HL-60 (cell line): ENCODE data around the gene LYVE1.

Experiments
- DNase-seq, 2 experiments: peaks; one replicate each; pipeline ENCODE4 v3.0.0-alpha.2; 2010 to 2020; ENCODE audit warnings: low read depth in 1 of 2, low spot score in 1 of 2
- H3K27ac ChIP-seq: fragments of 250-450 bp; sonication (Bioruptor Pico); replicated peaks from 2 replicates; pipeline ENCODE4 v1.5.1; 2020; ENCODE audit warnings: mild to moderate bottlenecking, moderate library complexity
- H3K27me3 ChIP-seq: fragments of 250-450 bp; sonication (Bioruptor Pico); 2 replicates; pipeline ENCODE4 v1.5.1; 2021; ENCODE audit warnings: mild to moderate bottlenecking, moderate library complexity; ENCODE audit not compliant: insufficient read depth, poor library complexity, severe bottlenecking
- H3K4me3 ChIP-seq: replicated peaks from 2 replicates; pipeline ENCODE4 v1.5.1; 2011; ENCODE audit warnings: mild to moderate bottlenecking, control low read depth, low read length; ENCODE audit not compliant: insufficient read depth
- GABPA ChIP-seq: IDR thresholded peaks from 2 replicates; pipeline ENCODE4 v1.6.1; 2012; ENCODE audit warnings: low read depth
- POLR2AphosphoS5 ChIP-seq: IDR thresholded peaks from 2 replicates; pipeline ENCODE4 v1.6.1; 2012; ENCODE audit warnings: low read depth
- SPI1 ChIP-seq: IDR thresholded peaks from 2 replicates; pipeline ENCODE4 v1.6.1; 2012; ENCODE audit warnings: low read depth, mild to moderate bottlenecking, borderline replicate concordance
- TF ChIP-seq, protein P1 (sequence below): IDR thresholded peaks from 2 replicates; pipeline ENCODE4 v1.6.1; 2012; ENCODE audit warnings: low read depth; ENCODE audit not compliant: insufficient replicate concordance
- TF ChIP-seq, protein P2 (sequence below): IDR thresholded peaks from one replicate; pipeline ENCODE4 v1.5.1; 2011; ENCODE audit warnings: low read length, control low read depth, inconsistent platforms; ENCODE audit not compliant: insufficient read depth

LYVE1 gene

DNA sequence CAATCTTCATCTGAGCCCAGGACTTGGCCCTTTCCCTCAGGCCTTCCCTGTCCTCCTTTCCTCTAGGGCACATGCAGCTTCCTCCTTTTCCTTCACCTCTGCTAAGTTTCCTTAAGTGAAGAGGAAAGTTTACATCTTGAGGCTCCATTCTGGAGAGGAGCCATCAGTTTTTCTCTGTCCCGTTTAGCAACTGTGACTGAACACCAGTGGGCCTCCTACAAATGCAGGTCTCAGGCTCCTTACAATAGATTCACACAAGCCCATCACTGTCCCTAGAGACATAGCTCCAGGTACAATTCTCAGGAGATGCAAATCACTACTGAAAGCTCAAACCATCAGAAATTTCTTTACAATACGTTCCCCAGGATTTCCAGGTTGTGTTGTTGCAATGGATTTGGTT, 23.3 kb upstream of the LYVE1 start:
- Histone ChIP-seq H3K27me3 (no peaks in the 10 kb centered on the region), H3K4me3 (no peak overlapping the region)

DNA sequence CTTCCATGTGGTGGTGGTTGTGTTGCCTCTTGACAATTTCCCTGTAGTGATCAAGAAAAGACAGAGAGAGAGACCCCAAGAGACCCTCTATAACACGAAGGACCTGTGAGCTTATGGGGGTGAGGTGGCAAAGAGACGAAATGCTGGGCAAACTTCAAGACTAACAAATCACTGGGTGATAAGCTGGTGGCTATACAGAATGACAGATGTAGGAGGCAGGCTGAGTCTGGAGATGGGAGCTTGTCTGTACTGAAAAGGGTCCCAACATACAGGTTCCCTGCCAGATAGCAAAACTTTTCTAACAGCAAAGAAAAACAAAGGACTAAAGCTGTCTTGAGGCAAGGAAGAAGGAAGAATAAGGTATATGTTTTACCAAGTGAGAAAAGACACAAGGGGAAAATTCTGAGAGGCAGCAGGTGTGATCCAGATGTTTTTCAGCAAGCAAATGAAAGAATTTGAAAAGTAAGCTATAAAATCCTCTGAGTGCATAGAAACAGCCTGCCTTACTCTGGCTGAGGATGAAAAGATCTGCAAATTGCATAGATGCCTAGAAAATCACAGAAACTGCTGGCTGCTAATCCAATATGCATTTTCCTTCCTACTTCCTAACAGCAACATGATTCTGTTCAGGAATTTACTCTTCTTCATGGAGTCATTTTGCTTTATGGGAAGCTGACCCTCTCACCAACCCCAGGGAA, 21.9 kb upstream of the LYVE1 start:
- Histone ChIP-seq H3K27ac (no peak overlapping the region), H3K27me3 (no peaks in the 10 kb centered on the region), H3K4me3 (no peak overlapping the region)
- TF ChIP-seq, protein P1, sequence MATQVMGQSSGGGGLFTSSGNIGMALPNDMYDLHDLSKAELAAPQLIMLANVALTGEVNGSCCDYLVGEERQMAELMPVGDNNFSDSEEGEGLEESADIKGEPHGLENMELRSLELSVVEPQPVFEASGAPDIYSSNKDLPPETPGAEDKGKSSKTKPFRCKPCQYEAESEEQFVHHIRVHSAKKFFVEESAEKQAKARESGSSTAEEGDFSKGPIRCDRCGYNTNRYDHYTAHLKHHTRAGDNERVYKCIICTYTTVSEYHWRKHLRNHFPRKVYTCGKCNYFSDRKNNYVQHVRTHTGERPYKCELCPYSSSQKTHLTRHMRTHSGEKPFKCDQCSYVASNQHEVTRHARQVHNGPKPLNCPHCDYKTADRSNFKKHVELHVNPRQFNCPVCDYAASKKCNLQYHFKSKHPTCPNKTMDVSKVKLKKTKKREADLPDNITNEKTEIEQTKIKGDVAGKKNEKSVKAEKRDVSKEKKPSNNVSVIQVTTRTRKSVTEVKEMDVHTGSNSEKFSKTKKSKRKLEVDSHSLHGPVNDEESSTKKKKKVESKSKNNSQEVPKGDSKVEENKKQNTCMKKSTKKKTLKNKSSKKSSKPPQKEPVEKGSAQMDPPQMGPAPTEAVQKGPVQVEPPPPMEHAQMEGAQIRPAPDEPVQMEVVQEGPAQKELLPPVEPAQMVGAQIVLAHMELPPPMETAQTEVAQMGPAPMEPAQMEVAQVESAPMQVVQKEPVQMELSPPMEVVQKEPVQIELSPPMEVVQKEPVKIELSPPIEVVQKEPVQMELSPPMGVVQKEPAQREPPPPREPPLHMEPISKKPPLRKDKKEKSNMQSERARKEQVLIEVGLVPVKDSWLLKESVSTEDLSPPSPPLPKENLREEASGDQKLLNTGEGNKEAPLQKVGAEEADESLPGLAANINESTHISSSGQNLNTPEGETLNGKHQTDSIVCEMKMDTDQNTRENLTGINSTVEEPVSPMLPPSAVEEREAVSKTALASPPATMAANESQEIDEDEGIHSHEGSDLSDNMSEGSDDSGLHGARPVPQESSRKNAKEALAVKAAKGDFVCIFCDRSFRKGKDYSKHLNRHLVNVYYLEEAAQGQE, result no peak
- no peak for TF ChIP-seq SPI1
- TF ChIP-seq POLR2AphosphoS5, result no peak
- TF ChIP-seq, protein P2, sequence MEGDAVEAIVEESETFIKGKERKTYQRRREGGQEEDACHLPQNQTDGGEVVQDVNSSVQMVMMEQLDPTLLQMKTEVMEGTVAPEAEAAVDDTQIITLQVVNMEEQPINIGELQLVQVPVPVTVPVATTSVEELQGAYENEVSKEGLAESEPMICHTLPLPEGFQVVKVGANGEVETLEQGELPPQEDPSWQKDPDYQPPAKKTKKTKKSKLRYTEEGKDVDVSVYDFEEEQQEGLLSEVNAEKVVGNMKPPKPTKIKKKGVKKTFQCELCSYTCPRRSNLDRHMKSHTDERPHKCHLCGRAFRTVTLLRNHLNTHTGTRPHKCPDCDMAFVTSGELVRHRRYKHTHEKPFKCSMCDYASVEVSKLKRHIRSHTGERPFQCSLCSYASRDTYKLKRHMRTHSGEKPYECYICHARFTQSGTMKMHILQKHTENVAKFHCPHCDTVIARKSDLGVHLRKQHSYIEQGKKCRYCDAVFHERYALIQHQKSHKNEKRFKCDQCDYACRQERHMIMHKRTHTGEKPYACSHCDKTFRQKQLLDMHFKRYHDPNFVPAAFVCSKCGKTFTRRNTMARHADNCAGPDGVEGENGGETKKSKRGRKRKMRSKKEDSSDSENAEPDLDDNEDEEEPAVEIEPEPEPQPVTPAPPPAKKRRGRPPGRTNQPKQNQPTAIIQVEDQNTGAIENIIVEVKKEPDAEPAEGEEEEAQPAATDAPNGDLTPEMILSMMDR, result no peak
- TF ChIP-seq GABPA, result no peak
- DNase-seq, result no peak

More for the DNA sequence above, 23.3 kb upstream of the LYVE1 start:
- no peak for TF ChIP-seq POLR2AphosphoS5
- no peak for TF ChIP-seq GABPA
- TF ChIP-seq, protein P1, result no peak
- TF ChIP-seq SPI1, result no peak
- TF ChIP-seq, protein P2, result no peak
- DNase-seq, result no peak
- no peak overlapping the region for H3K27ac ChIP-seq

DNA sequence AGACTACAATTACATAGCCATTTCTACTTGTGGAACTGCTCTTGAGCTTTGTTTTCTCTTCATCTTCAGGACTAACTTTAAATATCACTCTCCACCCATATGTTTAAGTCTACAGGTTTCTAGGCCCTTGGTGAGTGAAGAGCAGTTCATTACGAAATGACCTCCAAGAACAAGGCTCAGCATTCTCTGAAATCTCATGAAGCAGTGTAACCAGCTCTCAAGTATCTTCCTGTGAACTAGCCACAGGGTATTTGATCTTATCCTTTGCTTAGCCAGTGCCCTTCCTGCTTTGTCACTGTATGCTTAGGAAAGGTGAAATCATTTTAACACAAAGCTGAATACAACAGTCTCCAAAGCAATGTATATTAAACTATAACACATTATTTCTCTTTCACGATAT, 20.4 kb upstream of the LYVE1 start:
- Histone ChIP-seq H3K27ac (no peak overlapping the region), H3K4me3 (no peak overlapping the region), H3K27me3 (no peaks in the 10 kb centered on the region)
- no peak for DNase-seq
- no peak for TF ChIP-seq SPI1

DNA sequence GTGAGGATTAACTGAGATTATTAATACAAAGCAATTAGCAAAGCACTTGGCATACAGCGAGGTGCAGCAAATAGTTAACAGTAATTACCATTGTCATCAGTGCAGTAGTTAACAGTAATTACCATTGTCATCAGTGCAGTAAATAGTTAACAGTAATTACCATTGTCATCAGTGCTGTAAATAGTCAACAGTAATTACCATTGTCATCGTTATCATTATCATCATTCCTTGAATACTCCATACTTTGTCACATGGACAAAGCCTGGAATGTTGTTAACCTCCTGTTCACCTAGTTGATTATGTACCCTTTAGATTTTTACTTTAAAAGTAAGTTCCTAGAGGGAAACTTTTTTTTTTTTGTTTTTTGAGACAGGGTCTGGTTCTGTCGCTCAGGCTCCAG, 19.5 kb upstream of the LYVE1 start:
- no peak overlapping the region for H3K27ac ChIP-seq
- no peak for TF ChIP-seq GABPA

DNA sequence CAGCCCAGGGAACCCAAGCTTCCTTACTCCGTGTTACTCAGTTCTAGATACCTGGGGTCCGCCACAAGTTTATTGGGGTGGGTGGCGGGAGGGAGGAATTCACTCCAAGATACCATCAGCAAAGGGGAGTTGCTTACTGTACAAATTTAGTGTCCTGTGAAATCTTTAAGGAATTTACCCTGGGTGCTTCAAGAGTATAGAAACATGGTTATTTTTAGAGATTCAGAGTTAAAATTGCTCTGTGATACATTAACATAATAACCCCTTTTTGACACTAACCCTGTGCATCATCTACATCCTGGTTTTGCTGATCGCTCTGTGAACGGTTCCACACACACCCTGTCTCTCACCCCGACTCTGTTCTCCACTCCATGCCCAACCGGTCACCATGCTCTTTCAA, 18.9 kb upstream of the LYVE1 start:
- DNase-seq, result no peak
- TF ChIP-seq GABPA, result no peak
- no peak for TF ChIP-seq SPI1
- Histone ChIP-seq H3K27ac (no peak overlapping the region), H3K27me3 (no peaks in the 10 kb centered on the region), H3K4me3 (no peak overlapping the region)

More for the DNA sequence above, 19.5 kb upstream of the LYVE1 start:
- no peaks in the 10 kb centered on the region for H3K27me3 ChIP-seq
- DNase-seq, result no peak
- no peak overlapping the region for H3K4me3 ChIP-seq
